Fibroblast of peridontal ligament (primary cell): ENCODE measurements around the gene CCDC69.
A peak's percentile ranks its signal among the peaks of the same experiment; 100 is the strongest.
"Not testable (repeated sequence)": the region's sequence is repeated elsewhere in the genome, so short reads cannot be mapped to it uniquely, and the experiment has no call there.

Experiments
- DNase-seq: peaks from one replicate; pipeline ENCODE4 v3.0.0-alpha.2; 2010; ENCODE audit errors: extremely low read depth

The CCDC69 gene

GRCh38 chr5:151223447-151224264 lies at the start of gene CCDC69:
Gene CCDC69, minus strand, starts transcription at chr5:151224092. Its CDS starts 122 bp downstream, at chr5:151223970.
- DNase-seq: peak; percentile 54

GRCh38 chr5:151271336-151271735 lies 47.4 kb upstream of the CCDC69 start:
- no peak for DNase-seq

- no peak for DNase-seq
Observed at GRCh38 chr5:151270599-151270998, 46.7 kb upstream of the CCDC69 start.

- no peak for DNase-seq
Observed at GRCh38 chr5:151267491-151268260, 43.8 kb upstream of the CCDC69 start.

GRCh38 chr5:151264113-151264512 lies 40.2 kb upstream of the CCDC69 start:
- DNase-seq: peak; percentile 45

GRCh38 chr5:151262532-151262931 lies 38.6 kb upstream of the CCDC69 start:
- DNase-seq: no peak

- no peak for DNase-seq
Observed at GRCh38 chr5:151259931-151260330, 36.0 kb upstream of the CCDC69 start.

- no peak for DNase-seq
Observed at GRCh38 chr5:151258816-151259215, 34.9 kb upstream of the CCDC69 start.

GRCh38 chr5:151258201-151258611 lies 34.3 kb upstream of the CCDC69 start:
- DNase-seq: no peak

- no peak for DNase-seq
Observed at GRCh38 chr5:151257731-151258181, 33.9 kb upstream of the CCDC69 start.

GRCh38 chr5:151255621-151256286 lies 31.9 kb upstream of the CCDC69 start:
- DNase-seq: no peak

GRCh38 chr5:151254990-151255389 lies 31.1 kb upstream of the CCDC69 start:
- not testable (repeated sequence) for DNase-seq

GRCh38 chr5:151254556-151254955 lies 30.7 kb upstream of the CCDC69 start:
- no peak for DNase-seq

GRCh38 chr5:151253605-151253950 lies 29.7 kb upstream of the CCDC69 start:
- no peak for DNase-seq

GRCh38 chr5:151252762-151253604 lies 29.1 kb upstream of the CCDC69 start, which contains the start of gene GM2A:
Gene GM2A, plus strand, starts transcription at chr5:151253185. Its CDS starts 32 bp downstream, at chr5:151253217.
- DNase-seq: peak; percentile 99

GRCh38 chr5:151251621-151252020 lies 27.7 kb upstream of the CCDC69 start:
- no peak for DNase-seq

GRCh38 chr5:151251001-151251551 lies 27.2 kb upstream of the CCDC69 start:
- DNase-seq: no peak

GRCh38 chr5:151250346-151251000 lies 26.6 kb upstream of the CCDC69 start:
- no peak for DNase-seq

- DNase-seq: no peak
Observed at GRCh38 chr5:151249281-151249680, 25.4 kb upstream of the CCDC69 start.

- DNase-seq: no peak
Observed at GRCh38 chr5:151248651-151249050, 24.8 kb upstream of the CCDC69 start.
